IMR-90 (cell line): ENCODE measurements around the gene ACVR1.

Experiments
- CEBPB ChIP-seq: IDR thresholded peaks from 2 replicates; pipeline ENCODE4 v1.6.1; 2012; ENCODE audit warnings: low read depth, low read length, improper control_type of control experiment
- CHD1 ChIP-seq: IDR thresholded peaks from 2 replicates; pipeline ENCODE4 v1.6.1; 2012; ENCODE audit warnings: low read depth, low read length, improper control_type of control experiment
- CTCF ChIP-seq: conservative IDR thresholded peaks from 2 replicates; pipeline ENCODE4 v1.5.1; 2012; ENCODE audit warnings: mild to moderate bottlenecking, low read depth, low read length, improper control_type of control experiment
- FOS ChIP-seq: fragments of 150-350 bp; IDR thresholded peaks from 2 replicates; pipeline ENCODE4 v1.6.1; 2016; ENCODE audit warnings: low read depth, low read length
- MAFK ChIP-seq: IDR thresholded peaks from 2 replicates; pipeline ENCODE4 v1.6.1; 2012; ENCODE audit warnings: low read depth, low read length, improper control_type of control experiment
- MAZ ChIP-seq: IDR thresholded peaks from 2 replicates; pipeline ENCODE4 v1.6.1; 2012; ENCODE audit warnings: low read depth, mild to moderate bottlenecking, low read length, improper control_type of control experiment, moderate library complexity, borderline replicate concordance
- MXI1 ChIP-seq: IDR thresholded peaks from 2 replicates; pipeline ENCODE4 v1.6.1; 2012; ENCODE audit warnings: low read depth, mild to moderate bottlenecking, low read length, moderate library complexity, borderline replicate concordance
- NFE2L2 ChIP-seq: fragments of 150-350 bp; IDR thresholded peaks from 2 replicates; pipeline ENCODE4 v1.6.1; 2016; ENCODE audit warnings: low read depth, mild to moderate bottlenecking, low read length
- POLR2A ChIP-seq: IDR thresholded peaks from 2 replicates; pipeline ENCODE4 v1.6.1; 2012; ENCODE audit warnings: mild to moderate bottlenecking, low read depth, low read length
- RAD21 ChIP-seq: IDR thresholded peaks from 2 replicates; pipeline ENCODE4 v1.6.1; 2012; ENCODE audit warnings: low read length, improper control_type of control experiment
- RCOR1 ChIP-seq: IDR thresholded peaks from 2 replicates; pipeline ENCODE4 v1.6.1; 2012; ENCODE audit warnings: mild to moderate bottlenecking, low read length, improper control_type of control experiment; ENCODE audit not compliant: insufficient replicate concordance
- RFX5 ChIP-seq: IDR thresholded peaks from 2 replicates; pipeline ENCODE4 v1.8.0; 2012; ENCODE audit warnings: low read depth, mild to moderate bottlenecking, low read length, moderate library complexity
- SMC3 ChIP-seq: fragments of 150-350 bp; IDR thresholded peaks from 2 replicates; pipeline ENCODE4 v1.6.1; 2016; ENCODE audit warnings: low read depth, mild to moderate bottlenecking, antibody characterized with exemption, low read length, moderate library complexity
- TF ChIP-seq, protein P1 (sequence below): fragments of 150-350 bp; IDR thresholded peaks from 2 replicates; pipeline ENCODE4 v1.6.1; 2017; ENCODE audit warnings: mild to moderate bottlenecking, antibody characterized with exemption, low read length, low read depth

DNA sequence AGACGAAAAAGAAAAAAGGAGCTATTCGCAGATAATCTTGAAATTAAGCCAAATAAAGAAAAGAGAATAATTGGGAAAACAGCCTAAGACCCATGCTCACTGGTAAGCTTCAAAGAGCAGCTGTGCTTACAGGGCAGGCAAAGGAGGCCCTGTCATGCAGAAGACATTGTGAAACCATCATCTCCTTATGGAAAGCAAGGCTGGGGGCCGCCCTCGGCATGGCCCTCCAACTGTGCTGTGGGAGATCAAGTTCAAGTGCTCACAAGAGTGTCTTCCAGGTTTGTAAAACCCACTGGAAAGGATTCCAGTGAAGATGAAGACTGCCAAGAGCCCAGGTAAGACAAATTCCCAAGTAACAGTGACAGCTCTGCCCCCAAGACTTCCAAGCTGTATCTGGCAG lies 32.2 kb downstream of the ACVR1 start:
- TF ChIP-seq CTCF, result no peak
- no peak for TF ChIP-seq FOS
- no peak for TF ChIP-seq POLR2A
- no peak for TF ChIP-seq MAZ
- TF ChIP-seq RCOR1, result no peak
- TF ChIP-seq CEBPB, result no peak
- TF ChIP-seq SMC3, result no peak
- no peak for TF ChIP-seq RAD21
- TF ChIP-seq MAFK, result no peak
- no peak for TF ChIP-seq MXI1
- TF ChIP-seq, protein P1, sequence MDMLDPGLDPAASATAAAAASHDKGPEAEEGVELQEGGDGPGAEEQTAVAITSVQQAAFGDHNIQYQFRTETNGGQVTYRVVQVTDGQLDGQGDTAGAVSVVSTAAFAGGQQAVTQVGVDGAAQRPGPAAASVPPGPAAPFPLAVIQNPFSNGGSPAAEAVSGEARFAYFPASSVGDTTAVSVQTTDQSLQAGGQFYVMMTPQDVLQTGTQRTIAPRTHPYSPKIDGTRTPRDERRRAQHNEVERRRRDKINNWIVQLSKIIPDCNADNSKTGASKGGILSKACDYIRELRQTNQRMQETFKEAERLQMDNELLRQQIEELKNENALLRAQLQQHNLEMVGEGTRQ, result no peak
- no peak for TF ChIP-seq RFX5
- TF ChIP-seq CHD1, result no peak
- TF ChIP-seq NFE2L2, result no peak
